SK-N-SH (cell line): Measurements from ENCODE around the gene A2M. TPM values are rescaled to one million over a fixed set of nuclear protein-coding genes. Genes with fewer than 3 reads are reported as not detected.

ENCODE experiments used
- CTCF ChIA-PET: fragments of 300-600, 350-600 bp; formaldehyde crosslinking; extraction: SDS; loops from one replicate; lab custom pipeline; 2021; lab: Yijun Ruan, JAX
- POLR2A ChIA-PET: fragments of 350-600 bp; sonication (Branson Sonifier 250); formaldehyde crosslinking; extraction: SDS; loops from one replicate; lab custom pipeline; 2020; ENCODE audit warnings: antibody characterized with exemption, inconsistent platforms; lab: Yijun Ruan, JAX
- DNase-seq: peaks from one replicate; pipeline ENCODE4 v3.0.0; 2012
- H2AFZ ChIP-seq: fragments of 200-600 bp; sonication (generic); 2 replicates; pipeline ENCODE4 v1.8.1; 2016; ENCODE audit warnings: antibody characterized with exemption, mild to moderate bottlenecking, low read depth
- H3F3A ChIP-seq: fragments of 200-600 bp; sonication (generic); replicated peaks from 2 replicates; pipeline ENCODE3; 2016; ENCODE audit warnings: antibody characterized with exemption, mild to moderate bottlenecking; ENCODE audit not compliant: insufficient read depth
- H3K27ac ChIP-seq, 2 experiments: fragments of 200-500 bp in 1 of 2; fragments of 200-600 bp in 1 of 2; sonication (Bioruptor generic) in 1 of 2; sonication (generic), shearing (Covaris generic) in 1 of 2; 2 replicates each; pipeline versions ENCODE4 v1.5.1 to v1.6.1; 2014 to 2016; ENCODE audit warnings: low read depth in 2 of 2, inconsistent platforms in 1 of 2, low read length in 1 of 2, mild to moderate bottlenecking in 1 of 2, mixed read lengths in 1 of 2
- H3K27me3 ChIP-seq: fragments of 200-600 bp; sonication (generic), shearing (Covaris generic); 2 replicates; pipeline ENCODE4 v1.6.1; 2016; ENCODE audit warnings: mixed run types; ENCODE audit not compliant: insufficient read depth
- H3K36me3 ChIP-seq, 2 experiments: fragments of 200-500 bp in 1 of 2; fragments of 200-600 bp in 1 of 2; sonication (Bioruptor generic) in 1 of 2; sonication (generic) in 1 of 2; replicated peaks in 1 of 2; 2 replicates each; pipeline versions ENCODE3 to v1.5.1; 2014 to 2016; ENCODE audit warnings: low read length in 1 of 2, mild to moderate bottlenecking in 1 of 2; ENCODE audit not compliant: insufficient read depth in 2 of 2, control insufficient read depth in 1 of 2
- H3K4me1 ChIP-seq, 2 experiments: fragments of 200-500 bp in 1 of 2; fragments of 200-600 bp in 1 of 2; sonication (Bioruptor generic) in 1 of 2; sonication (generic), shearing (Covaris generic) in 1 of 2; 2 replicates each; pipeline versions ENCODE4 v1.5.1 to v1.6.1; 2014 to 2016; ENCODE audit warnings: low read depth in 1 of 2, low read length in 1 of 2, mixed run types in 1 of 2; ENCODE audit not compliant: insufficient read depth in 2 of 2, control insufficient read depth in 1 of 2
- H3K4me2 ChIP-seq: fragments of 200-600 bp; sonication (generic), shearing (Covaris generic); 2 replicates; pipeline ENCODE4 v1.6.1; 2017; ENCODE audit warnings: mixed run types
- H3K4me3 ChIP-seq, 2 experiments: fragments of 200-500 bp in 1 of 2; fragments of 200-600 bp in 1 of 2; sonication (Bioruptor generic) in 1 of 2; sonication (generic), shearing (Covaris generic) in 1 of 2; 2 replicates each; pipeline versions ENCODE4 v1.5.1 to v1.8.1; 2014 to 2016; ENCODE audit warnings: low read depth in 2 of 2, inconsistent platforms in 1 of 2, low read length in 1 of 2, mild to moderate bottlenecking in 1 of 2, mixed read lengths in 1 of 2, moderate library complexity in 1 of 2
- H3K79me2 ChIP-seq: fragments of 200-600 bp; sonication (generic); 2 replicates; pipeline ENCODE4 v1.8.1; 2017; ENCODE audit warnings: mild to moderate bottlenecking; ENCODE audit not compliant: insufficient read depth
- H3K9ac ChIP-seq: fragments of 200-600 bp; sonication (generic); 2 replicates; pipeline ENCODE4 v1.6.1; 2017; ENCODE audit warnings: mixed run types
- H3K9me2 ChIP-seq: fragments of 200-600 bp; sonication (generic); 2 replicates; pipeline ENCODE4 v1.6.1; 2017; ENCODE audit warnings: mixed run types
- H3K9me3 ChIP-seq: fragments of 200-600 bp; sonication (generic); 2 replicates; pipeline ENCODE4 v1.6.1; 2017; ENCODE audit warnings: mixed run types, mild to moderate bottlenecking, moderate library complexity
- H4K20me1 ChIP-seq: fragments of 200-600 bp; sonication (generic); 2 replicates; pipeline ENCODE4 v1.6.1; 2017; ENCODE audit warnings: mild to moderate bottlenecking, mixed run types; ENCODE audit not compliant: insufficient read depth
- EZH2phosphoT487 ChIP-seq: fragments of 200-600 bp; sonication (generic); IDR thresholded peaks from 2 replicates; pipeline ENCODE4 v1.6.1; 2017; ENCODE audit warnings: low read depth, mixed run types, mild to moderate bottlenecking, antibody characterized with exemption, moderate library complexity, borderline replicate concordance
- FOSL2 ChIP-seq: IDR thresholded peaks from 2 replicates; pipeline ENCODE4 v1.4.0; 2012; ENCODE audit warnings: low read depth, mild to moderate bottlenecking, moderate library complexity, borderline replicate concordance
- GABPA ChIP-seq: IDR thresholded peaks from 2 replicates; pipeline ENCODE4 v1.4.0; 2012; ENCODE audit warnings: low read depth, mild to moderate bottlenecking
- JUND ChIP-seq: IDR thresholded peaks from 2 replicates; pipeline ENCODE4 v1.4.0; 2012
- MAX ChIP-seq: IDR thresholded peaks from 2 replicates; pipeline ENCODE4 v1.4.0; 2012; ENCODE audit warnings: low read depth
- MEF2A ChIP-seq: IDR thresholded peaks from 2 replicates; pipeline ENCODE4 v1.4.0; 2012; ENCODE audit warnings: low read depth, borderline replicate concordance
- RAD21 ChIP-seq: IDR thresholded peaks from 2 replicates; pipeline ENCODE4 v1.6.1; 2012; ENCODE audit warnings: mild to moderate bottlenecking, low read length
- RCOR1 ChIP-seq: fragments of 150-350 bp; IDR thresholded peaks from 2 replicates; pipeline ENCODE4 v1.6.1; 2017; ENCODE audit warnings: antibody characterized with exemption, low read length
- REST ChIP-seq: IDR thresholded peaks from 2 replicates; pipeline ENCODE4 v1.6.1; 2012; ENCODE audit warnings: mild to moderate bottlenecking, low read depth, low read length, moderate library complexity
- RXRA ChIP-seq: IDR thresholded peaks from 2 replicates; pipeline ENCODE4 v1.4.0; 2012; ENCODE audit warnings: low read depth, mild to moderate bottlenecking, borderline replicate concordance
- TCF12 ChIP-seq: IDR thresholded peaks from 2 replicates; pipeline ENCODE4 v1.4.0; 2012
- USF1 ChIP-seq: IDR thresholded peaks from 2 replicates; pipeline ENCODE4 v1.4.0; 2012; ENCODE audit warnings: low read depth, borderline replicate concordance
- ZBTB33 ChIP-seq: IDR thresholded peaks from 2 replicates; pipeline ENCODE4 v1.4.0; 2012; ENCODE audit warnings: low read depth, borderline replicate concordance
- WGBS: methylation state at CpG from one replicate; pipeline ENCODE4 v1.1.6; 2017; ENCODE audit warnings: low lambda C conversion rate; 5-methylcytosine and 5-hydroxymethylcytosine counted together
- polyA plus RNA-seq, 3 experiments: library from polyadenylated mRNA; depleted of rRNA; stranded (reverse); fragments of >200 nt; gene quantifications; 2 replicates each; pipeline ENCODE4 v1.2.3, GENCODE V29; 2012

Gene A2M
- polyA plus RNA-seq, 1 of the 3 experiments (the other 2 are of a cell fraction): not detected

GRCh38 chr12:9134981-9135628 lies 19.4 kb upstream of the A2M start:
- ChIA-PET POLR2A (no interaction called here), CTCF (no interaction called here)
- no peaks in the 10 kb centered on the region for H3K79me2 ChIP-seq
- no peaks in the 10 kb centered on the region for H3K27me3 ChIP-seq
- H3K4me3 ChIP-seq: no peak overlapping the region
- H3K4me1 ChIP-seq: no peaks in the 10 kb centered on the region
- DNase-seq: no peak
- no peaks in the 10 kb centered on the region for H3K9me3 ChIP-seq
- TF ChIP-seq GABPA (no peak), FOSL2 (no peak), JUND (no peak), MEF2A (no peak), REST (no peak), TCF12 (no peak), MAX (no peak), RAD21 (no peak), USF1 (no peak), ZBTB33 (no peak), EZH2phosphoT487 (no peak), RXRA (no peak), RCOR1 (no peak)
- no peaks in the 10 kb centered on the region for H3F3A ChIP-seq
- WGBS: 50% methylated on average over 15 of the region's 16 CpGs
- H3K36me3 ChIP-seq: no peaks in the 10 kb centered on the region
- no peaks in the 10 kb centered on the region for H4K20me1 ChIP-seq
- H3K9ac ChIP-seq: no peak overlapping the region
- no peak overlapping the region for H2AFZ ChIP-seq
- no peak overlapping the region for H3K4me2 ChIP-seq
- no peak overlapping the region for H3K27ac ChIP-seq
- 0 out of 2 replicates have a peak, but pooled peaks cover 3% of the 10 kb centered on the region for H3K9me2 ChIP-seq
